RPMI8226 (cell line): ENCODE results near the gene CLIC1.

Source experiments
- DNase-seq: peaks from one replicate; pipeline ENCODE4 v3.0.0-alpha.2; 2015

The CLIC1 gene

DNA sequence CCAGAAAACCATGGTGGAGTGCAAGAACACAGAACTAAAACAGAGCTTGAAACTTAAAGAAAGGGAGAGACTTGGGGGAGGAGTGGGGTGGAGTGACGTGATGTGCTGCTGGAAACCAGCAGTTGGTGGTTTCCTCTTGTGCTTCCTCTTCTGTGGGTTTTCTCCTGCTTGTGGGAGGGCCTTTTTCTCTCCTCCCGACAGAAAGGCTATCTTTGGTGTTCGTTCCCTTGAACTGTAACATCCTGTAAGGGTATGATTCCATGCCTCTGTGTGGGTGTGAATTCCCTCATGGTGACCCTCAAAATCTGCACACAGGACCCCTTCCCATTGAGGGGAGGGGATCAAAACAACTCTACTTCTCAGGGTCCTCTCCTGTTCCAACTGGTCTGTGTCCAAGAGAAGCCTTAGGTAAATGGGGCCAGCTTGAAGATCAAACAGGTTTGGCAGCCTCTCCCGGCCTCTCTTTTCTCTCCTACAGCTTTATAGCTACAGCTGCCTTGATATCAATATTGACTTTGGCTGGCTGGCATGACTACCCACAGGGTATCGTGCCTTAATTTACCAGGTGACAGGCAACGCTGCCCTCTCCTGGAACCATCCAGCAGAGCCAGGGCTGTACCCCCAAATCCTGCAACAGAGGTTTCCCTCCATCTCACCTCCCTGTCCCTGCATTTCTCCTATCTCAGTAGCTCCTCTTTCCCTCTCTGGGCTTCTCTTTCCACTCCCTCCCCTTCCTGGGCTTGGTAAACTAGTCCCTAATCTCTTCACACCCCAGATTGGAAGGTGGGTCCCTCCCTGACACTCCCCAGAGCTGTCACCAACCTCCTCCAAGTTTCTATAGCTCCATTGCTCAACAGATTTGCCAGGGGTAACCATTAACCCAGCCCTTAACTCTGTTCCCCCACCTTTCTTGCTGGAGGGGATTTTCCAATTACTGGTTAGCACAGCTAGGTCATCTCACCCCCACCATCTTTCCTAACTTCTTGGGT, 2.0 kb upstream of the CLIC1 start:
- DNase-seq: peak; percentile 87

DNA sequence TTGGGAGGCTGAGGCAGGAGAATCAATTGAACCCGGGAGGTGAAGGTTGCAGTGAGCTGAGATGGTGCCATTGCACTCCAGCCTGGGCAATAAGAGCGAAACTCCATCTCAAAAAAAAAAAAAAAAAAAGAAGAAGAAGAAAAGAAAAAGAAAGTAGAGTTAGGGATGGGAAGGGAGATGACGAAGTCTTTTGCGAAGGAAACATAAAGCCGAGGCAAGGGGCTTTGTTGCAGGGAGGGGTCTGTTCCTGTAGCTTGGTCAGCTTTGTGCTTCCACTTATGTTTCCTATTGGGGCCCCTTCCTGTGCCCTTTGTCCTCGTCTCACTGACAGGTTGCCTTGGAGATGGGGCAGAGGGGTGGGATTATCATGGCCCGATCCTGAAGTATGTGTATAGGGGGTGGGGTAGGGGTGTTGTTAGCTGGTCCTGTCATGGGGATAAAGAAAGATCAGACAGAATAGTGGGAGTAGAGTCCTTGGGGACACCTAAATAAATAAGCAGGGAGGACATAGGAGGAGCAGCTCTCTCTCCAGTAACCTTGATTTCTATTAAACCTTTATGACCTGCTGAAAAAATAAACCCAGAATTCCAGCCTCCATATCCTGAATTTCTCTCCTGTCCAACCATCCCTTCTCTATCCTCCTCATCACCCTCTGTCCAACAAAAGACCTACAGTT, 1.1 kb upstream of the CLIC1 start:
- peak; percentile 37 for DNase-seq

DNA sequence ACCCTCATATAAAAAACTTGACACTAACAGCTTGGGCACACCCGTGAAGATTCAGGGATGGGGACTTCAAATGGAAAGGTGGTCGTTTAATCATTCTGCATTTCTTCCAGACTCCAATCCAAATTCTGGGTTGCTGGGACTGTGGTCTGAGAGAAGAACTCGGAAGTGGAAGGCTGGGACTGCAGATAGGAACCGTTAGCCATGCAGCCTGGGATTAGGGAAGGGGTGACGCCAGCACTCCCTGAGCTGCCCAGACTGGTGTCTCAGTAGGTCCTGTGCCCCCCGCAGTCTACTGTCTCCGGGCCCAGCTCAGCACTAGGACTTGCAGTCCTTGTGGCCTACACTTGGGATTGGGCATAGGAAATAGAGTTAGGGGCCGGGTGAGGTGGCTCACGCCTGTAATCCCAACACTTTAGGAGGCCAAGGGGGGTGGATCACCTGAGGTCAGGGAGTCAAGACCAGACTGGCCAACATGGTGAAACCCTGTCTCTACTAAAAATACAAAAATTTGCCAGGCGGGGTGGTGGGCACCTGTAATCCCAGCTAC, 511 bp upstream of the CLIC1 start:
- no peak for DNase-seq

DNA sequence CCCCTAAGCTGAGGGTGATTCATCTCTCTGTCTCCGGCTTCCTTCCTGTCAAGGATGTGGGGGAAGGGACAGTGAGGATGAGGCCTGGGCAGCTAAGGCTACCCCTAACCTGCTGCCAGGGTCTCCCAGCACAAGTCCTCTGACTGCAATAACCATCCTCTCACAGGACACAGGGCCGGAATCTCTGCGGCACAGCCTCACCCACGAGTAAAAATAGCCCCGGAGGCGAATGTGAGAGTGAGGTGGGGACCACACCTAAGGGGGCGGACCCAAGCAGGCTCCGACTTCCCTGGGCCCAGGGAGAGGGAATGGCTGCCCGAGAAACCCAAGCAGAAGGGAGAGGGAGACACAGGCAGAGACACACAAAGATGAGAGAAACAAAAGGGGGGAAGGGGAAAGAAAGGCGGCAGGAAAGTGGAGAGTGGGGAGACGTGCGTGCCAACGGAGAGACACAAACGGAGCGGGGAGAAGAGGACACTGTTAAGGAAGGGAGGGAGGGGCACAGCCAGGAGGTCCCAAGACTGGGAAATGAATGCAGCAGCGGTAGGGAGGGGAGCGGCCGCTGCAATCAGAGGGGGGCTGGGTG, 1.4 kb downstream of the CLIC1 start:
- DNase-seq: peak; percentile 60

DNA sequence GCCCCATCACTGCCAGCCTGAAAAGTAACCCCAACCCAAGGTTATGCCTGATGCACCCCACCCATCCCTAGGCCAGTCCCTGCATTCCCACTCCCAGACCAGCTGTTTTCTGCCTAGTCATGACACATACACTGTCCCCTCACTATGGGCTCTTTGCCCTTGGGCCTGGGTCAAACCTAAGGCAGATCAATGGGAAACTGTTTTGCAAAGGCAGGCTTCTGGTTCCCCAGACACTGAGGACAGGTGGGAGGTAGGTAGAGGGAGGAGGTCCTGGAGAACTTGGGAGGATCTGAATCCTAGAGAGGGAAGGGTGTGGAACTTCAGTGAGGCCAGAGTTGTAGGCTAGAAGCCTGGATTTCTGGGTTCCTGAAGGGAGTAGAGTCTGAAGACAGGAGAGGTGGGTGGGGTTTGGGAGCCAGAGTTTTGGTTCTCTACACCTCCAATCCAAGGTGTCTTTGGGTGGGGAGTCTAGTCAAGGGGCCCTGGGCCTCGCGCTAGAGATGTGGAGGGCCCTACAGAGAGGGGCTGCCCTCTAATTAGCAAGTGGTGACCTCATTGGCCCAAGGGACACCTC, 2.0 kb downstream of the CLIC1 start:
- DNase-seq: no peak

DNA sequence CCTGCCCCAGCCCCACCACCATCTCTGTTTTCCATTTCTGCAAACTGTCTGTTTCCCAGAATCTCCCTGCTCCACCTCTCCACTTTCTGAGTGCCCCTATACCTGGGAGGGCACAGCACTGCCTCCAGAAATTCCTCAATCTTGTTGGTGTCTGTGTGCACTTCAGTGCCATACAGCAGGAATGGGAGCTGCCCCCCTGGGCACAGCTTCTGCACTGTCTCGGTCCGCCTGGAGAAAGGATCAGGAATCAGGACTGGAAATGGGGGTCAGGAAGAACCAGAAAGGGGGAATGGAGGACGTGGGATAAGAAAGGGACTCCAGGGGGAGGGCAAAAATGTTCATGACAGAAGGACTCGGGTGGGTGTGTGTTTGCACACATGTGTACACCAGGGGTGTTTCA, 2.6 kb downstream of the CLIC1 start:
- DNase-seq: no peak

DNA sequence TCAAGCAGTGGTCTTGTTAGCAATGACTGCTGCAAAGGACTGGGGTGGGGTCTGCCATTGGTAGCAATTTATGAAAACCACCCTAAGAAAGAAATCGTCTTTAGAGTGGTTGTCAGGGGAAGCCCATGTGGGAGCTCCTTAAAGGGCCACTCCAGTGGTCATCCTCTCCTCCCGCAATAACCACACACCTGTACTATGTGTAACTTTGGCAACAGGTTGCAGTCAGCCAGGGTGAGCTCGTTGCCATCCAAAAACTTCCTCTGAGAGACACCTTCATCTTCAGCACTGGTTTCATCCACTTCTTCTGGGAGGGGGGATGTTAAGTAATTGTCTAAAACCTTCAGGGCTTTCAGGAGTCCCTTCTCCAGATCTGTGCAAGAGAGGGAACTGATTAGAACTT, 4.3 kb downstream of the CLIC1 start:
- no peak for DNase-seq

DNA sequence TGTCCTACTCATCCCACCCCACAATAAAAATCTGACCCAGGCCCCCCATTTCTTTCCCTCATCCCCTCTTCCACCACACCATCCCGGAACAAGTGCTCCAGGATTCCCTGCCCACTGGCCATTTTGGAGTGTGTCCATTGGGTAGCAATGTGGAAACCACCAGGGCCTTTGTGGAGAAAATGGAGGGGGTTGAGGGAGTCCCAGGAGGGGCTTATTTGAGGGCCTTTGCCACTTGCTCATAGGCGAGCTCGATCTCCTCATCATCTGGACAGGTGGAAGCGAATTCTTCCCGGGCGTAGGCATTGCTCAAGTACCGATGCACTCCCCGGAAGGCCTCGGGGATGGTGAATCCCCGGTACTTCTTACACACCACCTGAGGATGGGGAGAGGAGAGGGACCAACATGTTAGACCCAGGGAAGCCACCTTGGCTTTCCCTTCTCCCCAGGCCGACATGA, 5.7 kb downstream of the CLIC1 start:
- DNase-seq: no peak

DNA sequence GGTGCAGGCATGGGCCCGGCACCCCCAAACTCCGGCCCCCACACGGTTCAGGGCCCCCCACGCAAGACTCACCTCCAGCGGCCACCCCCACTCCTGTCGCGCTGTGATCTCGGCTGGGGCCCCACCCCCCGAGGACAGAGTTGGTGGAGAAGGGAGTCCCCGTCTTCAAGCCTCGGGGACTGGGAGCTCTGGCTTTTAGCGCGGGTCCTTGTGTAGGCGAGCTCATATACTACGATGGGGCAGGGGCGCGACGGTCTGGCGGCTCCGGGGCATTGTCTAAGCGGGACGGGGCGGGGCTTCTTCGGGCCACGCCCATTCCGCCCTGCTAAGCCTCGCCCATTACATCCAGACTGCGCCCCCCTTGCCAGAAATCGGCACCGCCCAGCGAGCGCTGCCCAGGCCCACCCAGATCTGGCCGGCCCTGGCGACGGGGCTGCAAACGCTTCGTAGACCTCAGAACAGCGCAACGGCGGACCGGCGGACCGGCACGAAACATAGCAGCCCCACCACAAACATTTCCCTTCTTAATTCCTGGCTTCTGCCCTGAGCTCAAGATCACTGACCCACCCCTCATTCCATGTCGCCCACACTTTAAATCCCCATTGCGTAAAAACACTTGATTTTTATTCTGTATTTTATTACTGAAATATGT, 6.2 kb downstream of the CLIC1 start:
- DNase-seq: peak; percentile 60

DNA sequence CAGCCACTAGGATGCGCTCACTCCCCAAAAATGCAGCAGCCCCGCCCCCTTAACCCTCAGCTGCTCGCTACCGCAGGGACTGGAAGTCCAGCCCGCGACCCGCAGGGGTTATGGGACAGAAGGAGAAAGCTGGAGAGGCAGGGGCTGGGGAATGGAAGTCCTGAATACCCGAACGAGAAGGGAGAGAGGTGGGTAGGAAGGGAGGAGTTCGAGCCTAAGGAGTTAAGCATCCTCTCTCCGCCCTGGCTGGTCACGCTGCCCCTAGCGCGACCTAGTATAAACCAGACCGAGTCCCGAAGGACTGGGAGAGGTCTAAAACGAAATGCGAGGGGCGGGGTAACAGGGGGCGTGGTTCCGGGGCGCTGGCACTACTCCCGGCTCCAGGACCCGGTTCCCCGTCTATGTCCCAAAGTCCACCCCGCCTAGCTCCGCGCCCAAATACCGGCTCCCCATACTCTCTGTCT, 6.8 kb downstream of the CLIC1 start:
- DNase-seq: peak; percentile 81

DNA sequence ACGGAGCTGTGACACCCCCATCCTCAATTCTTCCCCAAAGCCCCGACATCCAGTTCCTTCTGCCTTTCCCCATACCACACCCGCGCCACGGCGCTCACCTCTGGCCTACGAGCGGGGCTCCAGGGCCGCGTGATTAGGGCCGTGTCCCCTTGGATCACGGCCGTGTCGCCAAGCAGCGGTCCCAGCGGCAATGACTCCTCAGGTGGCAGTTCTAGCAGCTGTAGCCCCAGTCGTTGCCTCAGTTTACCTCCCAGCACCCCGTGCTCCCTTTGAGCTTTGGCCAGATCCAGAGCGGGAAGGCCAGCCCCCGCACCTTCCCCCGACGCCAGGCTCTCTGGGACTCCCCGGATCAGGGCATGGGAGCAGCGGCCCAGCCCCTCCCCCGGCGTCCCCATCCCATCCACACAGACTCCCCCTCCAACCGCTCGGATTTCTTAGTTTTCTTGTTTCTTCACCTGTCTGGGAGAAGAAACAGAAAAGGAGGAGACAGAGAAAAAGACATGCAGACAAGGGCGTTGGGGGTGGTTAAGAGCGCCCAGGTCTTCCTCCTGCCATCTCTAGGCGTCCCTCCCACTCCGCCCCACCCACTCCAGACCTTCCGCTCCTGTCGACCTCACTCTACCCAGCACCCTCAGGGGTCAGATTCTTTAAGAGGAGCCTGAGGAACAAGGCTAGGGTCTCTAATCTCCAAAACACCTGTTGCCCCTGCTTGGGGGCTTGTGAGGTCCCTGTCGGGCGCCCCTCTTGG, 7.4 kb downstream of the CLIC1 start, which contains the start of gene DDAH2:
Gene DDAH2 (minus strand): TSS at position 533 of the 748 bp plus-strand sequence. CDS start 138 bp downstream, at position 395.
- DNase-seq: no peak

DNA sequence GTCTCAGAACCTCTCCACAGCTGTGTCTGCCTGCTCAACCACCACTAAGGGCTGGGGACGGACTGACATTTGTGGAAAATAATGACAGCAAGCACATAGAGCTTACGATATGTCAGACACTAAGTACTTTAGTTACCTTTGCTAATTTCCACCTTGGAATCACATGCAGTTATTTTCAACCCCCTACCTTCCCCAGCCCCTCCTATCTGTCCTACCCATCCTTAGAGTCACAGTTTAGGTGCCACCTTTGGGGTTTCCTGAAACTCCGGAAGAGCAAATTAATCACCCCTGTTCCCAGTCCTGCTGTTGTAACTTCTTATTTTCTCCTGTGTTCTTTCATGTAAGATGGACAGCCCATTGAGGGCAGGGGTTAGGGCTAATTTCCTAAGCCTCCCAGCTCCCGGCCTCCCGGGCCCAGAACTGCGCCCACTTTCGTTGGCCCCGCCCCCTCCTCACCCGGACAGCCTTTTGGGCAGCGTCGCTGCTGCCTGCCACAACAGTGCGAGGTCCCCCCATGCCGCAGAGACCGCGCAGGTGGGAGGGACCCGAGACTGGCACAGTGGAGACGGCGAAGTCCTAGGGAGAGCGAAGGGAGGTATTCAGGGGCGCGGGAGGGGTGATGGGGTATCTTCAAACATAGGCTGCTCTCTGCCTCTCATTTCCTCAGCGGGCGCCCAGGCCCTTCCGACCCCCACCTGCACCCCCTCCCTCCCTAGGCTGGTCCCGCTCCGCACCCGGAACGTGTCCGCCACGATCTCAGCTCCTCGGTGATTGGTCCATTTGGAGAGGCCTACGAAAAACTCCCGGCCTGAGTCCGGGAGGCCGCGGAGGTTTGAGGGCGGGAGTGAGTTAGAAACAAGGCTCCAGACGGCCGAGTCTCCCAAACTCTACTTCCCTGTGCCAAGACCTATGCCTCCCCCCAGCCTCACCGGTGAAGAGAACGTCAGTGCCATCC, 8.3 kb downstream of the CLIC1 start:
- no peak for DNase-seq

DNA sequence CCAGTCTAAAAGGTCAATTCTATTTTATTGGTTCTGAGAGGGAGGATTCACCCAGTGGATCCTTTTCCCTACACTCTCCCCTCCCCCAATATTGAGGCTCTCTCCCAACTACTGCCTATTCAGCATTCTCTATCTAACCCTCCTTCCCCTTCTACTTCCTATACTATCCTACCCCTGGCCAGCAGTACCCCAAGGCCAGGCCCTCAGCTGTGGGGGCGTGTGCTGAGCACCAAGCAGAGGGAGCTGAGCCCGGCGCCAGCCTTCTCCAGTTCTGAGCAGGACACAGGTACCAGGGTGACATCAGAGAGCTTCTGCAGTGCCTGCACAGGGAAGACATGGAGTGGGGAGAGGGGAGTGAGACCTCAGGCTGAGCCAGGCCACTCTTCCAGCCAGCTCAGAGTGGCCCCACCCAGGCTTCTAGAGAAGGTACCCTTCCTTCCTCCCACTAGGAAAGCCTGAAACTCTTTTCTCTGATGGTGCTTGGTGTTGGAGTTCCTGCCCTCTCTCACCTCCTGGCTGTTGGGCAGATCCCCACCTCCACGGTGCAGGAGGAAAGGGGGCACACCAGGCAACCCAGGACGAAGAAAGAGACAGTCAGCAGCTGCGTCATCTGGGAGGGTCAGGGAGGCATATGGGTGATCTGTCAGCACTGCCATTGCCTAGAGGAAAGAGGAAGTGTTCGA, 9.2 kb downstream of the CLIC1 start:
- peak; percentile 91 for DNase-seq

DNA sequence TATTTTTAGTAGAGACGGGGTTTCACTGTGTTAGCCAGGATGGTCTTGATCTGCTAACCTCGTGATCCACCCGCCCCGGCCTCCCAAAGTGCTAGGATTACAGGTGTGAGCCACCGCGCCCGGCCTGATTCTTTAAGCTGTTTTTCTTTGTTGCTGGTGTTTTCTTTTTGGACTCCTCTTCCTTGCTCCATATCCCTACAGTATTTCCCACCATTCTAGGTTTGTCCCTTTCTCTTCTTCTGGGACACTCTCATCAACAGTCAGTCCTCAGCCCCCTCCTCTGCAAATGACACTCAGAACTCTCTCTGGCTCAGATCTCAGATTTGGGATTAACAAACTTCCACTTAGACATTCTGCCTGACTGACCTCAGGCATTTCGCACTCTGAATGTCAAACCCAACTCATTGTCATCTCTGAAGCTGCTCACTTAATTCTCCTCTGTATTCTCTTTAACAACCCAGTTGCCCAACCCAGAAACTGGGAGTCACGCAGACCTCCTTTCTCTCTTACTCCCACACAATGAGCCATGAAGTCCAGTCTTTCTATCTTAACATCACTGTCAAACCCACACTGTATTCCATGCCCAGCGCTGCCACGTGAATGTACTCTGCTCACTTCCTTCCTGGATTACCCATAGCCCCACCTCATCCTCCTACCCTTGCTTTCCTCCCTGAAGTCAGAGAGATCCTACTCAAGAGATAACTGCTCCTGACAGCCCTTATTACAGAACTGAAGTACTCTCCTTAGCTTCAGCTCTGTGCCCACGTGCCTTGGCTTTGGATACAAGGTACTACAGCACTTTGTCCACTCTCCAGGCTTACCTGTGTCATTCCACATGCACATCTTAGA, 10.6 kb downstream of the CLIC1 start:
- DNase-seq: no peak

DNA sequence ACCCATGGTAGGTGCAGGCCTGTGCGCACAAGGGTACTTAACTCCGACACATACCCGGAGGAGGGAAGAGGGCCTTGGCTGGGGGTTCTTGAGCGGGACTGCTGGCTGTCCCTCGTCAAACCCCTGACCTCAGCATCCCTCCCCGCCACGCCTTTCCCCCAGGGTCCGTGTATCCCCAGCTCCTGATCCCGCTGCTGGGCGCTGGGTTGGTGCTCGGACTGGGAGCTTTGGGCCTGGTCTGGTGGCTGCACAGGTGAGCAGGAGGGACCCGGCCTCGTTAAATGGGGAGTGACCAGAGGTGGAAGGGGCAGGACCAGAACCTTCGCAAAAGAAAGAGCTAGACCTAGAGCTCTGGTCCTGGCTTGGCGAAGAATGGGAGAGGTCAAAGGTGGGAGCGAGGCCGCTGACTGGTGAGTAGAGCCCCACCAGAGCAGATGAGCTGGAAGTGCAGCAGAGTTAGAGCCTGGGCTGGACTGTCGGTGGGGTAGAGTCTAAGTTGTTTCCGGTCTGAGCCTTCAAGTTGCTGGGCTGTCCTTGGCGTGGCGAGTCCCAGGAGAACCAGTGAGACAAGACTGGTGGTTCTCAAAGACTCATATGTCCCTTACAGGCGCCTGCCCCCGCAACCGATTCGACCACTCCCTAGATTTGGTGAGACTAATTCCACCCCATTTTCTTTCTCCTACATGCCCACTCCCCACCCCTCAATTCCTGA, 12.2 kb downstream of the CLIC1 start:
- DNase-seq: no peak

DNA sequence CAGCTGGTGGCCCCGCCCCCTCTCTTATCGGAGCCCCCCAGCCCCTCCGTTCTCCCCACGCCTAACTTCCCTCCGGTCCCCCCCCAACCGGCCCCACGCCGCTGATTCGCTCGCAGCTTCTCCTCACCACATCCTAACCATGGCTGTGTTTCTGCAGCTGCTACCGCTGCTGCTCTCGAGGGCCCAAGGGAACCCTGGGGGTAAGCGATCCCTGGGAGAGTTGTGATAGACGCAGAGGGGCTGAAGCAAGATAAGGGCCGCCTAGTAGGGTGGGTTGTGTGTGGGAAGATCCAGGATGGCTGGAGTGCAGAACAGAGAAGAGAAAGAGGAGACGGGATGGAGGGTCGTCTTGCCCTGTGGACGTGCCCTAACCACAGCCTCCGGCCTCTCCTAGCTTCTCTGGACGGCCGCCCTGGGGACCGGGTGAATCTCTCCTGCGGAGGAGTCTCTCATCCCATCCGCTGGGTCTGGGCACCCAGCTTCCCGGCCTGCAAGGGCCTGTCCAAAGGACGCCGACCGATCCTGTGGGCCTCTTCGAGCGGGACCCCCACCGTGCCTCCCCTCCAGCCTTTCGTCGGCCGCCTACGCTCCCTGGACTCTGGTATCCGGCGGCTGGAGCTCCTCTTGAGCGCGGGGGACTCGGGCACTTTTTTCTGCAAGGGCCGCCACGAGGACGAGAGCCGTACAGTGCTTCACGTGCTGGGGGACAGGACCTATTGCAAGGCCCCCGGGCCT, 12.9 kb downstream of the CLIC1 start, which contains the start of gene MPIG6B:
Gene MPIG6B (plus strand): TSS at position 129 of the 735 bp plus-strand sequence. CDS start 11 bp downstream, at position 140.
- DNase-seq: no peak

DNA sequence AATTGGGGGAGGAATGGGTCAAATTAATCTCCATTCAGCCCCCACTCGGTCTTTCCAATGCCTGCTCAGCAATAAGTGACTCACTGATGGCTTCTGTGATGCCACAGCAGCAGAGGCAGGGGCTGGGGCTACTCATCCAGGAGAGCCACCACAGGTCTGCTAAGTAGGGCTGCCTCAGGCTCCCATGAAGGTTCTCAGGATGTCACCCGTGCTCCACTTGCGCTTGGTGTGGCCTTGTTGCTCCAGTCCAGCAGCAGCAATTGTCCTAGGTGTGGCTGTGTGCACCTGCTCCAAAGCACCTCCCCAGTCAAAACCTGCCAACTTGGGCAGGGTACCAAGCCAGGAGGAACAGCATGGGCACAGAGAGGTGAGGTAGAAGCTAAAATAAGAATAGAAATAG, 14.2 kb downstream of the CLIC1 start:
- DNase-seq: no peak
